Parathyroid adenoma (tissue), 2 donors: ENCODE data around the gene CHRNA9.

Experiments used
- H2AFZ ChIP-seq: fragments of 300-600 bp; sonication (generic); one replicate; pipeline ENCODE4 v1.7.0; 2017; ENCODE audit warnings: antibody characterized with exemption, mild to moderate bottlenecking
- H3K27ac ChIP-seq: fragments of 300-600 bp; sonication (generic); one replicate; pipeline ENCODE4 v1.7.0; 2017
- H3K27me3 ChIP-seq: fragments of 300-600 bp; sonication (generic); one replicate; pipeline ENCODE4 v1.7.0; 2017; ENCODE audit warnings: low read length; ENCODE audit not compliant: control insufficient read depth, insufficient read depth
- H3K36me3 ChIP-seq: fragments of 300-600 bp; sonication (generic); one replicate; pipeline ENCODE4 v1.7.0; 2017; ENCODE audit warnings: low read length; ENCODE audit not compliant: control insufficient read depth, insufficient read depth
- H3K4me1 ChIP-seq: fragments of 300-600 bp; sonication (generic); one replicate; pipeline ENCODE4 v1.7.0; 2017; ENCODE audit warnings: control low read depth
- H3K4me2 ChIP-seq: fragments of 300-600 bp; sonication (generic); one replicate; pipeline ENCODE4 v1.7.0; 2017; ENCODE audit warnings: low read length
- H3K4me3 ChIP-seq: fragments of 300-600 bp; sonication (generic); one replicate; pipeline ENCODE4 v1.7.0; 2017; ENCODE audit warnings: low read depth, low read length
- H3K79me2 ChIP-seq: fragments of 300-600 bp; sonication (generic); one replicate; pipeline ENCODE4 v1.7.0; 2017; ENCODE audit warnings: control low read depth
- H3K9ac ChIP-seq: fragments of 300-600 bp; sonication (generic); one replicate; pipeline ENCODE4 v1.7.0; 2017; ENCODE audit warnings: mild to moderate bottlenecking
- H3K9me3 ChIP-seq: fragments of 300-600 bp; sonication (generic); one replicate; pipeline ENCODE4 v1.7.0; 2017; ENCODE audit warnings: low read length; ENCODE audit not compliant: control insufficient read depth
- CTCF ChIP-seq: fragments of 300-600 bp; sonication (generic); IDR thresholded peaks from one replicate; pipeline ENCODE4 v1.7.0; 2017; ENCODE audit warnings: antibody characterized with exemption, mild to moderate bottlenecking
- donor health status: primary hyperparathyroidism.

The CHRNA9 gene

GRCh38 chr4:40348000-40348399, 12.9 kb downstream of the CHRNA9 start:
- Histone ChIP-seq H3K4me1 (no peaks in the 10 kb centered on the region), H3K9ac (no peak overlapping the region), H3K27ac (no peak overlapping the region), H3K36me3 (no peaks in the 10 kb centered on the region), H3K27me3 (no peaks in the 10 kb centered on the region), H3K4me2 (no peak overlapping the region), H3K9me3 (no peaks in the 10 kb centered on the region), H2AFZ (no peak overlapping the region), H3K79me2 (no peaks in the 10 kb centered on the region), H3K4me3 (no peak overlapping the region)
- TF ChIP-seq CTCF: no peak

DNA sequence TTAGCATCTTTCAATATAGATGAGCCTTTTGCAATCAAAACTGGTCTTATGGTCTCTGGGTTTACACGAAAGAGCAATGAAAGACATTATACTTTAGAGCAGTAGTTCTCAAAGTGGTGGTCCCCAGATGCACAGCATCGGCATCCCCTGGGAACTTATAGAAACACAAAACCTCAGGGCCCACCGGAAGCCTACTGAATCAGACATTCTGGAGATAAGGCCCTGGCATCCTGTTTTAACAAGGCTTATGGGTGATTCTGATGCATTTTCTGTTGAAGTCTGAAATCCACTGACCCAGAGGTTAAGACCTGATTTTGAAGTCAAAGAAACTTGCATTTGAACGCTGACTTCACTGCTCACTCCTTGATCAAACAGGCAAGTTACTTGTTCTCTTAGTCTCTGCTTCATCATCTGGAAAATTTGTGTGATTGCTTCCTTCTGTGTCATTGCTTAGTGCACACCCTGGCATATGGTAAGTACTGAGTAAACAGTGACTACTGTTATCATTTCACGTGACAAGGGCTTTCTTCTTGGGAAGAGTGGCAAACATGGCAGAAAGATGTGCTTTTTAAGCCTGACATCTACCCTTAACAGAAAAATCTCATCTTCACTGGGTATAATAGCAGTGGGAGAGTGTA, 14.5 kb downstream of the CHRNA9 start:
- no peaks in the 10 kb centered on the region for H3K36me3 ChIP-seq
- H3K79me2 ChIP-seq: no peaks in the 10 kb centered on the region
- H3K4me1 ChIP-seq: no peaks in the 10 kb centered on the region
- no peaks in the 10 kb centered on the region for H3K27me3 ChIP-seq
- no peak overlapping the region for H2AFZ ChIP-seq
- no peak overlapping the region for H3K9ac ChIP-seq
- TF ChIP-seq CTCF: no peak
- no peak overlapping the region for H3K27ac ChIP-seq
- no peaks in the 10 kb centered on the region for H3K9me3 ChIP-seq
- no peak overlapping the region for H3K4me3 ChIP-seq
- no peak overlapping the region for H3K4me2 ChIP-seq

GRCh38 chr4:40350627-40351227, 15.6 kb downstream of the CHRNA9 start:
- Histone ChIP-seq H3K4me1 (no peaks in the 10 kb centered on the region), H3K9me3 (no peaks in the 10 kb centered on the region), H3K9ac (no peak overlapping the region), H3K4me3 (no peak overlapping the region), H2AFZ (no peak overlapping the region), H3K27me3 (no peaks in the 10 kb centered on the region), H3K79me2 (no peaks in the 10 kb centered on the region), H3K27ac (no peak overlapping the region), H3K36me3 (no peaks in the 10 kb centered on the region), H3K4me2 (no peak overlapping the region)
- TF ChIP-seq CTCF: no peak

GRCh38 chr4:40354158-40354557, 19.0 kb downstream of the CHRNA9 start:
- no peak for TF ChIP-seq CTCF

GRCh38 chr4:40355131-40355530, 20.0 kb downstream of the CHRNA9 start:
- no peaks in the 10 kb centered on the region for H3K9me3 ChIP-seq
- H3K36me3 ChIP-seq: no peaks in the 10 kb centered on the region
- no peak overlapping the region for H2AFZ ChIP-seq
- H3K4me1 ChIP-seq: no peaks in the 10 kb centered on the region
- H3K4me3 ChIP-seq: no peak overlapping the region
- no peak overlapping the region for H3K4me2 ChIP-seq
- H3K9ac ChIP-seq: no peak overlapping the region
- no peaks in the 10 kb centered on the region for H3K79me2 ChIP-seq
- H3K27ac ChIP-seq: no peak overlapping the region
- TF ChIP-seq CTCF: no peak
- no peaks in the 10 kb centered on the region for H3K27me3 ChIP-seq

More at GRCh38 chr4:40354158-40354557, 19.0 kb downstream of the CHRNA9 start:
- no peak overlapping the region for H3K4me2 ChIP-seq
- H3K27me3 ChIP-seq: no peaks in the 10 kb centered on the region
- H3K9ac ChIP-seq: no peak overlapping the region
- no peaks in the 10 kb centered on the region for H3K9me3 ChIP-seq
- no peak overlapping the region for H3K27ac ChIP-seq
- H3K79me2 ChIP-seq: no peaks in the 10 kb centered on the region
- H2AFZ ChIP-seq: no peak overlapping the region
- H3K4me1 ChIP-seq: no peaks in the 10 kb centered on the region
- no peak overlapping the region for H3K4me3 ChIP-seq
- no peaks in the 10 kb centered on the region for H3K36me3 ChIP-seq
